H1 (cell line): Measurements from ENCODE around the gene SSBP3. TPM values are rescaled to one million over a fixed set of nuclear protein-coding genes. Genes with fewer than 3 reads are reported as not detected.

Experiments
- CTCF ChIA-PET: fragments of 300-600 bp; sonication (Branson Sonifier 250); formaldehyde crosslinking; loops from one replicate; lab custom pipeline; 2021; ENCODE audit not compliant: partially characterized antibody; lab: Charles Lee
- POLR2A ChIA-PET: fragments of 300-600 bp; sonication (Branson Sonifier 250); formaldehyde crosslinking; loops from one replicate; lab custom pipeline; 2021; ENCODE audit warnings: inconsistent platforms; ENCODE audit not compliant: partially characterized antibody; lab: Charles Lee
- DNase-seq, 2 experiments: peaks; one replicate each; pipeline versions ENCODE4 v3.0.0 to v3.0.0-alpha.2; 2010 to 2022; ENCODE audit warnings: low spot score in 2 of 2, low read depth in 1 of 2, mixed read lengths in 1 of 2
- FAIRE-seq: peaks from 2 replicates; lab custom pipeline; 2011; peaks lifted over from hg19 to GRCh38; lab: Jason Lieb, UNC
- H2AFZ ChIP-seq: 2 replicates; pipeline ENCODE4 v1.8.1; 2012; ENCODE audit warnings: low read length, inconsistent platforms
- H2AK5ac ChIP-seq: 2 replicates; pipeline ENCODE4 v1.6.1; 2013; ENCODE audit warnings: low read depth, low read length
- H2BK120ac ChIP-seq: replicated peaks from 2 replicates; pipeline ENCODE3; 2013; ENCODE audit warnings: low read depth, low read length, inconsistent platforms
- H2BK12ac ChIP-seq: 2 replicates; pipeline ENCODE4 v1.6.1; 2013; ENCODE audit warnings: low read depth, low read length
- H2BK15ac ChIP-seq: 2 replicates; pipeline ENCODE4 v1.6.1; 2013; ENCODE audit warnings: low read length
- H2BK20ac ChIP-seq: 2 replicates; pipeline ENCODE4 v1.6.1; 2013; ENCODE audit warnings: low read length
- H2BK5ac ChIP-seq: 2 replicates; pipeline ENCODE4 v1.6.1; 2013; ENCODE audit warnings: low read depth, low read length
- H3K14ac ChIP-seq: 2 replicates; pipeline ENCODE4 v1.6.1; 2013; ENCODE audit warnings: inconsistent platforms; ENCODE audit not compliant: insufficient read length
- H3K18ac ChIP-seq: 2 replicates; pipeline ENCODE4 v1.6.1; 2013; ENCODE audit warnings: low read length; ENCODE audit errors: extremely low read depth
- H3K23ac ChIP-seq: 2 replicates; pipeline ENCODE4 v1.6.1; 2013; ENCODE audit warnings: inconsistent platforms; ENCODE audit not compliant: insufficient read length
- H3K23me2 ChIP-seq: 2 replicates; pipeline ENCODE4 v1.6.1; 2013; ENCODE audit warnings: low read depth, low read length
- H3K27ac ChIP-seq: 2 replicates; pipeline ENCODE4 v1.6.1; 2011; ENCODE audit warnings: low read depth, low read length, inconsistent platforms
- H3K27me3 ChIP-seq, 4 experiments: replicated peaks in 1 of 4; 1 replicate in 1 of 4; 2 replicates in 3 of 4; pipeline versions ENCODE4 v1.6.1 to v1.8.1; 2011 to 2013; ENCODE audit warnings: low read length in 3 of 4, mild to moderate bottlenecking in 3 of 4, inconsistent platforms in 2 of 4, mixed read lengths in 2 of 4, moderate library complexity in 1 of 4; ENCODE audit not compliant: control insufficient read depth in 3 of 4, insufficient read depth in 3 of 4; ENCODE audit errors: extremely low read depth in 1 of 4
- H3K36me3 ChIP-seq, 4 experiments: 2 replicates each; pipeline versions ENCODE4 v1.6.1 to v1.8.1; 2011 to 2013; ENCODE audit warnings: mild to moderate bottlenecking in 4 of 4, low read length in 3 of 4, moderate library complexity in 2 of 4, control low read depth in 1 of 4, inconsistent platforms in 1 of 4; ENCODE audit not compliant: insufficient read depth in 4 of 4, control insufficient read depth in 2 of 4
- H3K4ac ChIP-seq: replicated peaks from 2 replicates; pipeline ENCODE3; 2013; ENCODE audit warnings: low read length, low read depth, mixed read lengths, inconsistent platforms; ENCODE audit not compliant: insufficient read length
- H3K4me1 ChIP-seq, 4 experiments: replicated peaks in 1 of 4; 1 replicate in 1 of 4; 2 replicates in 3 of 4; pipeline versions ENCODE4 v1.6.1 to v1.8.1; 2011 to 2013; ENCODE audit warnings: low read length in 3 of 4, inconsistent platforms in 2 of 4, mixed read lengths in 1 of 4; ENCODE audit not compliant: insufficient read depth in 4 of 4, control insufficient read depth in 3 of 4
- H3K4me2 ChIP-seq, 2 experiments: 2 replicates each; pipeline versions ENCODE4 v1.6.1 to v1.8.1; 2011 to 2013; ENCODE audit warnings: low read depth in 2 of 2, low read length in 2 of 2, control low read depth in 1 of 2, inconsistent platforms in 1 of 2, mild to moderate bottlenecking in 1 of 2; ENCODE audit not compliant: insufficient read depth in 1 of 2
- H3K4me3 ChIP-seq, 4 experiments: fragments of 200-600, 300-600 bp in 1 of 4; sonication (generic), shearing (Covaris generic), sonication (Bioruptor Twin) in 1 of 4; 2 replicates each; pipeline versions ENCODE4 v1.5.1 to v1.8.1; 2011 to 2016; ENCODE audit warnings: low read length in 4 of 4, low read depth in 3 of 4, control low read depth in 2 of 4, inconsistent platforms in 2 of 4, mild to moderate bottlenecking in 2 of 4, mixed read lengths in 1 of 4, moderate library complexity in 1 of 4; ENCODE audit not compliant: insufficient read depth in 2 of 4; ENCODE audit errors: extremely low read depth in 1 of 4
- H3K56ac ChIP-seq: replicated peaks from 2 replicates; pipeline ENCODE3; 2013; ENCODE audit warnings: low read depth, mild to moderate bottlenecking, mixed read lengths, low read length, inconsistent platforms; ENCODE audit not compliant: insufficient read length
- H3K79me1 ChIP-seq: 2 replicates; pipeline ENCODE4 v1.6.1; 2013; ENCODE audit warnings: low read depth, low read length, control low read depth
- H3K79me2 ChIP-seq, 2 experiments: 2 replicates each; pipeline versions ENCODE4 v1.6.1 to v1.8.1; 2012 to 2013; ENCODE audit warnings: low read length in 2 of 2, mild to moderate bottlenecking in 2 of 2, inconsistent platforms in 1 of 2; ENCODE audit not compliant: insufficient read depth in 2 of 2, control insufficient read depth in 1 of 2
- H3K9ac ChIP-seq, 4 experiments: replicated peaks in 1 of 4; 1 replicate in 1 of 4; 2 replicates in 3 of 4; pipeline versions ENCODE4 v1.6.1 to v1.8.1; 2011 to 2013; ENCODE audit warnings: low read depth in 3 of 4, low read length in 3 of 4, control low read depth in 2 of 4, mild to moderate bottlenecking in 2 of 4, moderate library complexity in 2 of 4, inconsistent platforms in 1 of 4; ENCODE audit errors: extremely low read depth in 1 of 4
- H3K9me3 ChIP-seq, 2 experiments: 2 replicates each; pipeline versions ENCODE4 v1.6.1 to v1.8.1; 2012 to 2013; ENCODE audit warnings: mild to moderate bottlenecking in 2 of 2, moderate library complexity in 2 of 2, control low read depth in 1 of 2, inconsistent platforms in 1 of 2, low read depth in 1 of 2, low read length in 1 of 2, mixed read lengths in 1 of 2; ENCODE audit not compliant: insufficient read depth in 2 of 2
- H4K20me1 ChIP-seq, 2 experiments: replicated peaks in 1 of 2; 2 replicates each; pipeline versions ENCODE3 to v1.8.1; 2011 to 2013; ENCODE audit warnings: inconsistent platforms in 2 of 2, low read length in 2 of 2, mild to moderate bottlenecking in 1 of 2; ENCODE audit not compliant: insufficient read depth in 2 of 2, control insufficient read depth in 1 of 2
- H4K5ac ChIP-seq: 2 replicates; pipeline ENCODE4 v1.6.1; 2013; ENCODE audit warnings: low read length, low read depth, mixed read lengths, inconsistent platforms; ENCODE audit not compliant: insufficient read length
- H4K8ac ChIP-seq: 2 replicates; pipeline ENCODE4 v1.8.0; 2013; ENCODE audit warnings: mild to moderate bottlenecking, moderate library complexity, low read length, inconsistent platforms; ENCODE audit not compliant: insufficient read depth; ENCODE audit errors: extremely low read depth
- H4K91ac ChIP-seq: replicated peaks from 2 replicates; pipeline ENCODE3; 2013; ENCODE audit warnings: low read length, mixed read lengths, inconsistent platforms; ENCODE audit not compliant: insufficient read length
- ATF2 ChIP-seq: IDR thresholded peaks from 2 replicates; pipeline ENCODE4 v1.6.1; 2012; ENCODE audit warnings: low read length, inconsistent platforms
- SIX5 ChIP-seq: IDR thresholded peaks from 2 replicates; pipeline ENCODE4 v1.6.1; 2011; ENCODE audit warnings: mild to moderate bottlenecking, low read depth, low read length
- TCF12 ChIP-seq: IDR thresholded peaks from 2 replicates; pipeline ENCODE4 v1.6.1; 2011; ENCODE audit warnings: low read depth, mild to moderate bottlenecking, low read length
- WGBS, 2 experiments: shearing (Covaris generic) in 1 of 2; methylation state at CpG; one replicate each; pipeline versions ENCODE4 v1.1.6 to v1.1.7; 2013 to 2015; ENCODE audit warnings: low lambda C conversion rate in 2 of 2, mixed read lengths in 2 of 2, inconsistent platforms in 1 of 2, low coverage in 1 of 2, missing lambda C conversion rate in 1 of 2; ENCODE audit not compliant: insufficient replicate concordance in 2 of 2, insufficient coverage in 1 of 2, insufficient read length in 1 of 2; ENCODE audit errors: extremely low coverage in 1 of 2, missing lambda C conversion rate in 1 of 2; 5-methylcytosine and 5-hydroxymethylcytosine counted together
- polyA plus RNA-seq, 7 experiments: library from polyadenylated mRNA; depleted of rRNA in 3 of 7; stranded (reverse) in 5 of 7; unstranded in 2 of 7; fragments of >200 nt in 5 of 7; fragments of 200-250 nt in 2 of 7; gene quantifications; 1 replicate in 5 of 7; 2 replicates in 1 of 7; 4 replicates in 1 of 7; pipeline versions ENCODE4 v1.2.1 to v1.2.3, GENCODE V29; 2011 to 2013; ENCODE audit warnings: missing spikeins in 2 of 7, mixed read lengths in 2 of 7
- total RNA-seq: library from RNA; stranded (reverse); fragmentation: NEBNext Ultra II Directional; extraction: Animal tissue kit (Norgen Biotek cat#: 25700); gene quantifications from 2 replicates; pipeline ENCODE4 v1.2.1, GENCODE V29; 2021

Gene SSBP3
- total and polyA plus RNA-seq, 2 of the 8 experiments (the other 6 are each of a cell fraction or from before 2014, with no cell fraction given), result 99.7 to 133 TPM

- no peaks in the 10 kb centered on the region for H3K79me2 ChIP-seq
- TF ChIP-seq ATF2, result no peak
- TF ChIP-seq SIX5, result no peak
- TF ChIP-seq TCF12, result no peak
- H3K23ac ChIP-seq, result no peak overlapping the region
- no peak overlapping the region for H3K9ac ChIP-seq
- no peak overlapping the region for H3K18ac ChIP-seq
- FAIRE-seq (no peak), DNase-seq (no peak)
- no peak overlapping the region for H3K4me2 ChIP-seq
- H4K5ac ChIP-seq, result no peak overlapping the region
- no peak overlapping the region for H2BK20ac ChIP-seq
- H3K14ac ChIP-seq, result no peak overlapping the region
- no peak overlapping the region for H3K56ac ChIP-seq
- no peak overlapping the region for H2BK15ac ChIP-seq
- H3K4me3 ChIP-seq, result no peak overlapping the region
- no peaks in the 10 kb centered on the region for H3K9me3 ChIP-seq
- no peak overlapping the region for H4K8ac ChIP-seq
- ChIA-PET POLR2A (interaction anchor here (0.9 to 1.7 kb wide), 2 partner anchors 9 to 219 kb away, joined by 3 to 4 read pairs; no protein-coding TSS in a partner anchor), CTCF (interaction anchor here (1.4 to 2.1 kb wide), 3 partner anchors 10 to 104 kb away, joined by 4 to 6 read pairs (median 4); no protein-coding TSS in a partner anchor)
- no peak overlapping the region for H2BK5ac ChIP-seq
- H2AK5ac ChIP-seq, result no peak overlapping the region
- H3K79me1 ChIP-seq, result no peaks in the 10 kb centered on the region
- H2AFZ ChIP-seq, result no peak overlapping the region
- H4K20me1 ChIP-seq, result peaks cover 0 to 5% of the 10 kb centered on the region in 2 experiments
- H3K27ac ChIP-seq, result no peak overlapping the region
- no peak overlapping the region for H2BK12ac ChIP-seq
- 90% methylated on average over 8 of the region's 8 CpGs; no CpG with 5 or more reads in 1 of the 2 experiments for WGBS, 2 experiments
- H3K4ac ChIP-seq, result no peak overlapping the region
- H3K36me3 ChIP-seq, result no peaks in the 10 kb centered on the region
- no peaks in the 10 kb centered on the region for H3K4me1 ChIP-seq
- no peak overlapping the region for H2BK120ac ChIP-seq
- no peak overlapping the region for H4K91ac ChIP-seq
- no peaks in the 10 kb centered on the region for H3K27me3 ChIP-seq
- no peaks in the 10 kb centered on the region for H3K23me2 ChIP-seq
These were observed 228.5 kb downstream of the SSBP3 start for GRCh38 chr1:54177726-54178125.
